ENCODE data around the gene GPC3. TPM values are rescaled to one million over a fixed set of nuclear protein-coding genes. Genes with fewer than 3 reads are reported as not detected.

GPC3 gene
- total RNA-seq, 4 donors from 2014 or later: 1.4 to 5.8 (median 2.7) TPM

DNA sequence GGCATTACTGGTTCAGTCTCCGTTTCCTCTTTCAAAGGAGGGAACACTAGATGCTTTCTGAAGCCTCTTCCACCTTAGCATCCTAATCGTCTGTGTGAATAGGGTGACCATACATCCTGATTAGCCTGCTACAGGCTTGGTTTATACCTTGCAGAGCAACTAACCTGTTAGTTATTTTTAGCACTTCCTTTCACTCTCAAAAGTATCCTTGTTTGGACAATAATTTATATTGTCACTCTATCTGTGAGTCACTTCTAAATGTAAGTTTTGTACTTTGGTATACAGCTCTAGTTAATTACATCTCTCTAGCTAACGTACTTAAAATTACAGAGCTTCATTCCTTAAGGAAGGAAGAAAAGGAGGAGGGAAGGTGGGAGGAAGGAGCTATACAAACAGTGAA lies 174.5 kb downstream of the GPC3 start:
- DNase-seq (no peak), ATAC-seq (no peak)
- H3K36me3 ChIP-seq: no peaks in the 10 kb centered on the region
- no peak overlapping the region for H3K27ac ChIP-seq
- intact Hi-C loops (cut with DNase I; ENCODE audit: low total_unique reads) (no loop called here), in situ Hi-C loops (cut with MboI; ENCODE audit: low sequenced_read_pairs in 4 of 4) (no loop called here)
- no peak overlapping the region for H3K4me3 ChIP-seq
- no peaks in the 10 kb centered on the region for H3K4me1 ChIP-seq
- no peak for TF ChIP-seq POLR2A (IDR thresholded peaks at IDR 0.05)
- TF ChIP-seq CTCF (IDR thresholded peaks at IDR 0.05 in 4 of 5, conservative IDR thresholded peaks at IDR 0.05 in 1 of 5): no peak
- no peaks in the 10 kb centered on the region for H3K9me3 ChIP-seq
- no peaks in the 10 kb centered on the region for H3K27me3 ChIP-seq

DNA sequence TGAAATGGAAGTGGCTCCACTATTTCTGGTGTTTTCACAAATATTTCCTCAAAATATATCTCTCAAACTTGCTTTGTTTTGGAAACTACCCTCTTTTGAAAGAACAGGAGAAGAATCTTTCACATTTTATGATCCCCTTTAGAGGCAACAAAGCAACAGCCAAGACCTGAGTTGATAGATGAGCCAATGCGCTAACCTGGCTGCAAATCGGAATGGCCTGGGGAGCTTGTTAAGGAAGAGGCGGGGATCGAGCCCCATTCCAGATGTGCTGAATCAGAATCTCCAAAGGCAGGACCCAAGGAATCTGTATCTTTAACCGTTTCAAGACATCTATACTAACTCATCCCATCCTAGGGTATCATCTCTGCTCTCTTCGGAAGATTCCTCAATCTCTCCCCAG lies 181.3 kb downstream of the GPC3 start:
- TF ChIP-seq CTCF (IDR thresholded peaks at IDR 0.05 in 4 of 5, conservative IDR thresholded peaks at IDR 0.05 in 1 of 5) (no peak), POLR2A (IDR thresholded peaks at IDR 0.05) (no peak)
- Histone ChIP-seq H3K4me1 (no peaks in the 10 kb centered on the region), H3K27ac (no peak overlapping the region), H3K36me3 (no peaks in the 10 kb centered on the region), H3K9me3 (no peaks in the 10 kb centered on the region), H3K4me3 (no peak overlapping the region), H3K27me3 (no peaks in the 10 kb centered on the region)
- intact Hi-C loops (cut with DNase I; ENCODE audit: low total_unique reads): no loop called here
- no peak for DNase-seq
- in situ Hi-C loops (cut with MboI; ENCODE audit: low sequenced_read_pairs in 4 of 4): no loop called here
- ATAC-seq: no peak

- no peak for TF ChIP-seq CTCF (IDR thresholded peaks at IDR 0.05 in 4 of 5, conservative IDR thresholded peaks at IDR 0.05 in 1 of 5)
- no peak for TF ChIP-seq POLR2A (IDR thresholded peaks at IDR 0.05)
- in situ Hi-C loops (cut with MboI; ENCODE audit: low sequenced_read_pairs in 4 of 4): loop anchor here in 3 of 4 donors (10.0 to 25.0 kb wide), 2 partner anchors 591 to 599 kb away; no protein-coding TSS in a partner anchor
- Histone ChIP-seq H3K4me1 (no peaks in the 10 kb centered on the region), H3K36me3 (no peaks in the 10 kb centered on the region), H3K27me3 (no peaks in the 10 kb centered on the region), H3K9me3 (no peaks in the 10 kb centered on the region), H3K27ac (no peak overlapping the region), H3K4me3 (no peak overlapping the region)
- ATAC-seq (no peak), DNase-seq (no peak)
- intact Hi-C loops (cut with DNase I; ENCODE audit: low total_unique reads): no loop called here
Observed at GRCh38 chrX:133796282-133796681, 189.1 kb downstream of the GPC3 start.

DNA sequence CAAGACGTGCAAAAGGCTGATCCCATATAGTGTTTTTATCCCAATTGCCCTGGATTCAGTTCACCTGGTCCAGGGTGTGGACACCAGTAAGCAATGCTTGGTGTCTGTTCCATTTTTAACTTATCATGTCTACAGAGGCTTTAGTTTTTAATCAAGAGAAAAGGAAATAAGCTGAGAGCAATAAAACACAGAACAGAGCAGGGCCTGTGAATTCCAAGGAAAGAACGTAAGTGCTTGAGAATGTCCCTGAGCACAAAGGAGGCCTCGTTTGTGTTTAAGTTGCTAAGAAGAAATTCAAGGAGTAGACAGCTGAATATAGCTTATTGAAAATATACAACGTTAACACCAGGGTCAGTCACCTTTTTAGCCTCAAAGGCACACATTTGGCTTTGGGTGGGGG lies 191.3 kb downstream of the GPC3 start:
- no peaks in the 10 kb centered on the region for H3K27me3 ChIP-seq
- DNase-seq (no peak), ATAC-seq (no peak)
- H3K36me3 ChIP-seq: no peaks in the 10 kb centered on the region
- intact Hi-C loops (cut with DNase I; ENCODE audit: low total_unique reads): loop anchor here (5.0 kb wide), 1 partner anchor 603 kb away; no protein-coding TSS in a partner anchor
- H3K27ac ChIP-seq: no peak overlapping the region
- in situ Hi-C loops (cut with MboI; ENCODE audit: low sequenced_read_pairs in 4 of 4): loop anchor here in 3 of 4 donors (10.0 to 25.0 kb wide), 2 partner anchors 593 to 601 kb away; no protein-coding TSS in a partner anchor
- no peaks in the 10 kb centered on the region for H3K4me1 ChIP-seq
- no peaks in the 10 kb centered on the region for H3K9me3 ChIP-seq
- H3K4me3 ChIP-seq: no peak overlapping the region
- TF ChIP-seq POLR2A (IDR thresholded peaks at IDR 0.05) (no peak), CTCF (IDR thresholded peaks at IDR 0.05 in 4 of 5, conservative IDR thresholded peaks at IDR 0.05 in 1 of 5) (no peak)

DNA sequence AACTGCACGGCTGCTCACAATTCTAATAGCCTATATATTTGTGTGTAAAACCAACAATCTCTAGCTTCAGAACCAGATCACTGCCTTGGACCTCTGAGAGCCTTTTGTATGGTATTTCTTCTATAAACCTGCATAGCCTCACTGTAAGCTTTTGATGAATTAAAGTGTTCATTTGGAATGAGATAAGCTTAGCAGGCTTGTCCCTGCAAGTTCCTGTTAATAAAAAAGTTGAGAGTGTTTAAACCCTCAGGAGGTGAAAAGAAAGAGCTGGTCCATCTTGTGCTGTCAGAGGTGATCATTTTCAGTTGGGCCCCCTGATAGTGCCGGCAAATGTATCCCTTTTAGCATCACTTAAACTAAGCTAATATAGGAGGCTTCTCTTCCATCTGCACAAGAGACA lies 191.8 kb downstream of the GPC3 start:
- no peak for DNase-seq
- no peaks in the 10 kb centered on the region for H3K27me3 ChIP-seq
- TF ChIP-seq CTCF (IDR thresholded peaks at IDR 0.05 in 4 of 5, conservative IDR thresholded peaks at IDR 0.05 in 1 of 5) (no peak), POLR2A (IDR thresholded peaks at IDR 0.05) (no peak)
- no peaks in the 10 kb centered on the region for H3K9me3 ChIP-seq
- in situ Hi-C loops (cut with MboI; ENCODE audit: low sequenced_read_pairs in 4 of 4) (loop anchor here in 3 of 4 donors (10.0 to 25.0 kb wide), 2 partner anchors 594 to 601 kb away; no protein-coding TSS in a partner anchor), intact Hi-C loops (cut with DNase I; ENCODE audit: low total_unique reads) (loop anchor here (5.0 kb wide), 1 partner anchor 604 kb away; no protein-coding TSS in a partner anchor)
- H3K27ac ChIP-seq: no peak overlapping the region
- ATAC-seq: no peak
- no peak overlapping the region for H3K4me3 ChIP-seq
- H3K36me3 ChIP-seq: no peaks in the 10 kb centered on the region
- H3K4me1 ChIP-seq: no peaks in the 10 kb centered on the region
